OCI-LY1 (cell line): ENCODE measurements around the gene GCK.

Experiments
- H2AFZ ChIP-seq: fragments of 200-600 bp; sonication (generic), shearing (Covaris generic); 2 replicates; pipeline ENCODE4 v1.6.0; 2014; ENCODE audit warnings: antibody characterized with exemption, mild to moderate bottlenecking, low read length
- H3F3A ChIP-seq: fragments of 200-600 bp; sonication (generic), shearing (Covaris generic); 2 replicates; pipeline ENCODE4 v1.6.0; 2014; ENCODE audit warnings: mild to moderate bottlenecking, antibody characterized with exemption, low read length, moderate library complexity; ENCODE audit not compliant: insufficient read depth
- H3K27ac ChIP-seq: fragments of 200-600 bp; sonication (generic); 2 replicates; pipeline ENCODE4 v1.5.1; 2014; ENCODE audit warnings: low read length, mixed run types, mild to moderate bottlenecking, low read depth; ENCODE audit not compliant: poor library complexity, severe bottlenecking
- H3K27me3 ChIP-seq: fragments of 200-600 bp; sonication (generic); 2 replicates; pipeline ENCODE4 v1.6.0; 2014; ENCODE audit warnings: antibody characterized with exemption, mild to moderate bottlenecking, low read length, moderate library complexity; ENCODE audit not compliant: insufficient read depth
- H3K36me3 ChIP-seq: fragments of 200-600 bp; sonication (generic); 2 replicates; pipeline ENCODE4 v1.6.1; 2014; ENCODE audit warnings: mild to moderate bottlenecking, antibody characterized with exemption, low read length, moderate library complexity, mixed read lengths; ENCODE audit not compliant: insufficient read depth
- H3K4me1 ChIP-seq: fragments of 200-600 bp; sonication (generic); 2 replicates; pipeline ENCODE4 v1.5.1; 2014; ENCODE audit warnings: mild to moderate bottlenecking, low read length, moderate library complexity; ENCODE audit not compliant: insufficient read depth, severe bottlenecking
- H3K4me2 ChIP-seq: fragments of 200-600 bp; sonication (generic), shearing (Covaris generic); 2 replicates; pipeline ENCODE4 v1.6.1; 2014; ENCODE audit warnings: low read length
- H3K4me3 ChIP-seq: fragments of 200-600 bp; sonication (generic); 2 replicates; pipeline ENCODE4 v1.5.1; 2014; ENCODE audit warnings: low read length, low read depth, mild to moderate bottlenecking, mixed read lengths; ENCODE audit not compliant: poor library complexity, severe bottlenecking
- H3K79me2 ChIP-seq: fragments of 200-600 bp; shearing (Covaris generic); 2 replicates; pipeline ENCODE4 v1.6.1; 2016; ENCODE audit warnings: mixed run types, low read length, mixed read lengths; ENCODE audit not compliant: insufficient read depth
- H3K9ac ChIP-seq: fragments of 200-600 bp; sonication (generic), shearing (Covaris generic); 2 replicates; pipeline ENCODE4 v1.6.1; 2014; ENCODE audit warnings: mild to moderate bottlenecking, low read length, mixed read lengths
- H3K9me2 ChIP-seq: fragments of 200-600 bp; sonication (generic), shearing (Covaris generic); 2 replicates; pipeline ENCODE4 v1.6.1; 2014; ENCODE audit warnings: low read depth, mild to moderate bottlenecking, low read length, mixed read lengths
- H3K9me3 ChIP-seq: fragments of 200-600 bp; shearing (Covaris generic); 2 replicates; pipeline ENCODE4 v1.6.1; 2014; ENCODE audit warnings: low read length, mixed read lengths
- H4K20me1 ChIP-seq: fragments of 200-600 bp; sonication (generic), shearing (Covaris generic); 2 replicates; pipeline ENCODE4 v1.6.0; 2016; ENCODE audit warnings: mild to moderate bottlenecking, low read length; ENCODE audit not compliant: insufficient read depth
- EZH2 ChIP-seq: fragments of 200-600 bp; sonication (generic), shearing (Covaris generic); IDR thresholded peaks from 2 replicates; pipeline ENCODE4 v1.8.0; 2017; ENCODE audit warnings: borderline replicate concordance, mixed run types, mild to moderate bottlenecking, antibody characterized with exemption, low read length, moderate library complexity, mixed read lengths
- TF ChIP-seq, protein P1 (sequence below): fragments of 200-600 bp; sonication (generic), shearing (Covaris generic); IDR thresholded peaks from 2 replicates; pipeline ENCODE4 v1.5.1; 2017; ENCODE audit warnings: mild to moderate bottlenecking, antibody characterized with exemption, low read length, moderate library complexity, mixed read lengths

GCK gene

DNA sequence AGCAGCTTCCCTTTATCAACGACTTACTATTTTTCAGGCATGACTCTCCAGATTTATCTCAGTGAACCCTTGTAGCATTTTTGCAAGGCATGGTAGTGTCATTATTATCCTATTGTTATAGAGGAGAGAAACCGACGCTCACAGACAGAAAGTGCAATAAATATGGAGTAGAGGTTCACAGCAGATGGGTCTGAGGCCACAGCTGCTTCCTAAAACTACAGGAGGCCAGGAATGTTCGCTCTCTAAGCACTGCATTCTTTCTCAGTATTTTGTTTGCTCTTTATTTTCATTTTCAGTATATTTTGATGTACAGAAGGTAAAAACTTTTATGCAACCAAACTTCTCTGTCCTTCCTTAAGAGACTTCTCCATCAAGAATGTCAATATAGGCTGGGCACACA is 89.6 kb downstream of the GCK start:
- Histone ChIP-seq H3K4me1 (peaks cover 86% of the 10 kb centered on the region), H3K9ac (0 out of 2 replicates have a peak overlapping the region, but pooled peaks have one; percentile 3), H3F3A (peaks cover 11% of the 10 kb centered on the region; the same call in 1 of the 2 replicates), H3K27ac (peak overlapping the region; percentile 96), H4K20me1 (no peaks in the 10 kb centered on the region), H3K9me2 (no peaks in the 10 kb centered on the region), H3K79me2 (no peaks in the 10 kb centered on the region), H3K4me3 (no peak overlapping the region), H3K9me3 (no peaks in the 10 kb centered on the region), H3K36me3 (no peaks in the 10 kb centered on the region), H3K27me3 (no peaks in the 10 kb centered on the region), H2AFZ (no peak overlapping the region), H3K4me2 (no peak overlapping the region)
- no peak for TF ChIP-seq EZH2
- TF ChIP-seq, protein P1, sequence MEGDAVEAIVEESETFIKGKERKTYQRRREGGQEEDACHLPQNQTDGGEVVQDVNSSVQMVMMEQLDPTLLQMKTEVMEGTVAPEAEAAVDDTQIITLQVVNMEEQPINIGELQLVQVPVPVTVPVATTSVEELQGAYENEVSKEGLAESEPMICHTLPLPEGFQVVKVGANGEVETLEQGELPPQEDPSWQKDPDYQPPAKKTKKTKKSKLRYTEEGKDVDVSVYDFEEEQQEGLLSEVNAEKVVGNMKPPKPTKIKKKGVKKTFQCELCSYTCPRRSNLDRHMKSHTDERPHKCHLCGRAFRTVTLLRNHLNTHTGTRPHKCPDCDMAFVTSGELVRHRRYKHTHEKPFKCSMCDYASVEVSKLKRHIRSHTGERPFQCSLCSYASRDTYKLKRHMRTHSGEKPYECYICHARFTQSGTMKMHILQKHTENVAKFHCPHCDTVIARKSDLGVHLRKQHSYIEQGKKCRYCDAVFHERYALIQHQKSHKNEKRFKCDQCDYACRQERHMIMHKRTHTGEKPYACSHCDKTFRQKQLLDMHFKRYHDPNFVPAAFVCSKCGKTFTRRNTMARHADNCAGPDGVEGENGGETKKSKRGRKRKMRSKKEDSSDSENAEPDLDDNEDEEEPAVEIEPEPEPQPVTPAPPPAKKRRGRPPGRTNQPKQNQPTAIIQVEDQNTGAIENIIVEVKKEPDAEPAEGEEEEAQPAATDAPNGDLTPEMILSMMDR = no peak

DNA sequence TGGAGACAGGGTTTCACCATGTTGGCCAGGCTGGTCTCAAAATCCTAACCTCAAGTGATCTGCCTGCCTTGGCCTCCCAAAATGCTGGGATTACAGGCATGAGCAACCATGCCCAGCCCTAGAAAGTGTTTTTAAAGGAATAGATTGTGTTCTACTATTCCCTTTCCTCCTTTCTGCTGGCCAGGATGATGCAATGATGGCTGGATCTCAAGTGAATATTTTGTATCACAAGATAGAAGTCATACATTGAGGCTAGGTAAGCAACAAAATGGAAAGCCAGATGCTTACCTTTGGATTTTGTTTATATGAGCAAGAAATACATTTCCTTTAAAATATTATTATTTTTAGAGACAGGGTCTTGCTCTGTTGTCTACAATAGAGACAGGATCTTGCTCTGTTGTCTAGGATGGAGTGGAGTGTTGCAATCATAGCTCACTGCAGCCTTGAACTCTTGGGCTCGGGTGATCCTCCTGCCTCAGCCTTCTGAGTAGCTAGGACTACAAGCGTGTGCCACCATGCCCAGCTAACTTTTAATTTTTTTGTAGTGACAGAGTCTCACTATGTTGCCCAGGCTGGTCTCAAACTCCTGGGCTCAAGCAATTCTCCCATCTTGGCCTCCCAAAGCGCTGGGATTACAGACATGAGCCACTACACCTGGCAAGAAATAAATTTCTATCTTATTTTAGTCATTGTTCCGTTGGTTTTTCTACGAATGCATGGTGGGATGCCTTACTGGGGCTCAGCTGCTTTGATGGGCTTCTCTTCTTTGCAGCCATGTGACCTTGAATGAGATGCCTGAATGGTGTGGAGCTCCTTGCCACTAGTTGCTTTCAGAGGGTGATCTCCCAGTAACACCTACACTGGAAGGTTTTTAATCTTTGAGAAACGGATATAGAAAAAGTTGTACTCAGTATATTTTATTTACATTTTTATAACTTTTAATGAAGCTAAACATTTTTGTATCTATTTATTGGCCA is 90.9 kb downstream of the GCK start:
- Histone ChIP-seq H3K9me3 (no peaks in the 10 kb centered on the region), H3K9ac (peak overlapping the region; percentile 62), H3K4me3 (no peak overlapping the region), H2AFZ (no peak overlapping the region), H3F3A (peaks cover 16% of the 10 kb centered on the region; the same call in 1 of the 2 replicates), H3K27ac (peak overlapping the region; percentile 96), H3K4me2 (peak overlapping the region; percentile 44), H3K36me3 (no peaks in the 10 kb centered on the region), H3K79me2 (no peaks in the 10 kb centered on the region), H3K9me2 (no peaks in the 10 kb centered on the region), H3K27me3 (no peaks in the 10 kb centered on the region), H3K4me1 (peaks cover 93% of the 10 kb centered on the region), H4K20me1 (no peaks in the 10 kb centered on the region)
- no peak for TF ChIP-seq EZH2
- TF ChIP-seq, protein P1 = no peak

DNA sequence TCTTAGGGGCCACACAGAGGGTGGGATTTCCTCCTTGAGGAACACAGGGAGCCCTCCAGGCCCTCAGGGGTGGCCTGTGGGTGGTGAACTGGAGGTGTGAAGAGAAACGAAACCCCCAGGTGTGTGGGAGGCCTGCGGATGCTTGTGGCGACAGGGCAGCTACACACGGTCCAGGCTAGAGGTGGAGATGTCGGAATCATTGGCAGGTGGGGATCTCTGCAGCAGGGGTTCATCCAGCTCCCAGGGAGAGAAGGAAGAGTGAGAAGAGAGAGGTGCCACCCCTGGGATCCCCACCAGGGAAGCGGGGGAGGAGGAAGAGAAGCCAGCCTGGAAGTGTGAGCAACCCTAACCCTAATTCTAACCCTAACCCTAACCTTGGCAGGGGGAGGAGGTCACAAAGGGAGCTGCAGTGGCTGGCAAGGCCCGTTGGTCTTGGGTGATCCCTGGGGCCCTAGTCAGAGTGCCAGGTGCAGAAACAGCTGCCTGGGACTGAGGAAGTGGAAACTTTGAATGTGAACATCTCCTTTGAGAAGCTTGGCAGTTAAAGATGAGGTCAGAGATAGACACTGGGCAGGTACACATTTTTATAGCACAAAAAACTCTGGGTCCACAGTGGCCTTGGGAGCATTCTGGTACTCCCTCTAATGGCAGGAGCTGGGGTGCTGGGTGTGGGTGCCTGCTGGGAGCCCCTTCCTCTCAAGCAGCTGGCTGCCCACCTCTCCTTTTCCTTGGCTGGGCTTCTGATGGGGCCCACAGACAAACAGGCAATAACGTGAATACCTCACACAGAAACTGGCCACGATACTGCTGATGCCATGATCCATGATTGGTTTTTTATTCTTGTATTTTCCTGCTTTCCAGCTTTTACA is 91.9 kb downstream of the GCK start:
- Histone ChIP-seq H3K27me3 (no peaks in the 10 kb centered on the region), H3F3A (peaks cover 15% of the 10 kb centered on the region; the same call in 1 of the 2 replicates), H3K79me2 (no peaks in the 10 kb centered on the region), H2AFZ (no peak overlapping the region), H3K9ac (peak overlapping the region; percentile 62), H3K27ac (peak overlapping the region; percentile 96), H3K9me3 (no peaks in the 10 kb centered on the region), H3K36me3 (no peaks in the 10 kb centered on the region), H3K4me2 (peak overlapping the region; percentile 44), H4K20me1 (no peaks in the 10 kb centered on the region), H3K4me3 (no peak overlapping the region), H3K9me2 (no peaks in the 10 kb centered on the region), H3K4me1 (peaks cover 98% of the 10 kb centered on the region)
- no peak for TF ChIP-seq EZH2
- TF ChIP-seq, protein P1 = peak; percentile 36
